GM21619 (cell line): ENCODE data around the gene HOXA3.

Experiments used
- ATAC-seq: cut with Tn5 transposase; IDR thresholded peaks from one replicate; pipeline ENCODE4 v1.9.1; 2021; ENCODE audit not compliant: unreplicated experiment

The HOXA3 gene

GRCh38 chr7:27106181-27106900, 46.0 kb downstream of the HOXA3 start:
- ATAC-seq = no peak

- no peak for ATAC-seq
Measured at GRCh38 chr7:27105301-27106031, 46.9 kb downstream of the HOXA3 start.

DNA sequence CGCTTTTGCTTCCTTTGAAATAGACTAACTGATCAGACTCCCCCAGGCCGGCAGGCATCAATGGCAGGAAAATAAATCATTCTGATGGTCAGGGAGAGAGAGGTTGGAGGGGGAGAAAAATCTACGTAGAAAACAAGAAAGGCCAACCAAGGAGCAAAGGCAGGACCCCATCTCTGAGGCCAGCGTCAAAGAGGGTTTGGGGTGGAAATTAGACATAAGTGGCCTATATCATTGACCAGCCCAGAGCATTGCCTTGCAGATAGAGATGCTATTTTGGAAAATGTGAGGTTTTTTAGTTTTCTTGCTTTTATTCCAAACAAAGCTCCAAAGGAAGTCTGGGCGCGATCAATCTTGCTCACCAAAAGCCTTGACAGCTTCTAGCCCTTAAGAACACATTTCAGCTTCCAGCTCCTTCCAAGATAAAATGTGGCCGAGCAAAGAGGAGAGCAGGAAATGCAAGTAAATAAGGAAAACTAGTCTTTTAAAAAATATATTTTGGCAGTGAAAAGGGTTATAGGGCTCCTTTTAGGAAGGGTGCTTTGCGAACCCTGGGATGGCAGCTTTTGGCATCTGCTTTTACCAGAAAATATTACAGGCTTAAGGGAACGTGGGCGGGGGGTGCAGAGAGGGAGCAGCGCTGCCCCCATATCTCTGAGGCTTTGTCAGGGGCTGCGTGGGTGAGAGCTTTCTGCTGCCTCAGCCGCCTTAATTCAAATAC, 47.9 kb downstream of the HOXA3 start:
- no peak for ATAC-seq

- ATAC-seq = no peak
Measured at GRCh38 chr7:27103489-27104226, 48.7 kb downstream of the HOXA3 start.

DNA sequence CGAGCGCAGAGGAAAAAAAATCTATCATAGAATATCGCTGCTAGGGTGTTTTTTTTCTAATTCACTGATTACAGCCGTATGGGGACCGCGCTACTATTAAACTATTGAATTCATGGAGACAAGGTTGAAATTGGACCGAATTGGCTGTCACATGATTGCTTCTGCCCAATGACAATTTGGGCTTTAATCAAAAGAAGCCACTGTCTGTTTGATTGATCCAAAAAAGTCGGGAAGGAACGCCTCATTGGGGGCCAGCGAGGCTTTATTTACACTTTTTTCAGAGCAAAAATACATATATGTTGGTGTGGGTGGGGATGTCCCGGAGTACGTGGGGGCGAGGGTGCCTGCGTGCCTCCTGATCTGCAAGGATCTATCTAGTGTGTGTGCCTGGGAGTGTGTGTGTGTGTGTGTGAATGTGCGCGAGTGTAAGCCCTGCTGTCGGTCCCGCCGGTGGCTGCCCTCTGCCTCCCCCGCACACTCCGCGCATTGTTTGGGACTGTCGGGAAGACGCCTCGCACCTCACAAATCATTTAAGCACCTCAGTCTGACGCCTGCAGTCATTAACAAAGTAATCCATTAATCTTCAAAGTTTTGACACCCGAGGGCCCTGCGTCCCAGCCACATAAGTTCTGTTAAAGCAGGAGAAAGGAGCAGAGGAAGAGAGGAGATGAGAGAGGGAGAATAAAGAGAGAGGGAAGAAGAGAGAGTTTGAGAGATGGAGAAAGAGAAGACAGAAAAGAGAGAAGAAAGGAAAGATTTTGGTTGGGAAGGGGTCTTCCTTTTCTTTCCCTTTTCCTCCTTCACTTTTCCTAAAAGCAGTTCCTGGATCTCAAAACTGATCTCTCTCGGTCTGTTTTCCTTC, 49.6 kb downstream of the HOXA3 start, which contains the start of gene HOXA2:
Gene HOXA2 (minus strand): TSS at position 103 of the 862 bp plus-strand sequence. CDS start 183 bp downstream, outside the sequence.
- ATAC-seq = no peak

- ATAC-seq = no peak
Measured at GRCh38 chr7:27101957-27102580, 50.3 kb downstream of the HOXA3 start.

GRCh38 chr7:27101171-27101956, 51.0 kb downstream of the HOXA3 start:
- ATAC-seq = no peak

DNA sequence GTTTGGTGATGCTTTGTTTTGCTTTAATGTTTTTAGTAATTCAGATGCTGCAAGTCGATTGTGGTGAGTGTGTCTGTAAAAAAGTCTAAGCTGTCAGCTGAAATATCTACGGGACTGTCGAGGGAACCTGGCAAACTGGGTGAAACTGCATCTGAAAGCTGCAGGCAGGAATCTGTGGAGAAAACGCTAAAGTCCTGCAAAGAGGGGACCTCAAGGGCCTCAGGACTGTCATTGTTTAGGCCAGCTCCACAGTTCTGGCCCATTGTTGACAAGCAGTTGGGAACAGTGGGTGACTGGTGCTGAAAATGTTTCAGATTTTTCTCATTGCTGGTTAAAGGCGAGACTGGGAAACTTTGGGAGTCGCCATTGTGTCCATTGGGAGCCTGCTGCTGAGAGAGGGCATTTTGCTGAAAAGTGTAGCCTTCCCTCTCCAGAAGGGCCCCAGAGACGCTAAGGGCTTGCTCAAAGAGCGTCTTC, 51.7 kb downstream of the HOXA3 start:
- no peak for ATAC-seq

- no peak for ATAC-seq
Measured at GRCh38 chr7:27099453-27100370, 52.7 kb downstream of the HOXA3 start.

- ATAC-seq = no peak
Measured at GRCh38 chr7:27098578-27099451, 53.6 kb downstream of the HOXA3 start.

DNA sequence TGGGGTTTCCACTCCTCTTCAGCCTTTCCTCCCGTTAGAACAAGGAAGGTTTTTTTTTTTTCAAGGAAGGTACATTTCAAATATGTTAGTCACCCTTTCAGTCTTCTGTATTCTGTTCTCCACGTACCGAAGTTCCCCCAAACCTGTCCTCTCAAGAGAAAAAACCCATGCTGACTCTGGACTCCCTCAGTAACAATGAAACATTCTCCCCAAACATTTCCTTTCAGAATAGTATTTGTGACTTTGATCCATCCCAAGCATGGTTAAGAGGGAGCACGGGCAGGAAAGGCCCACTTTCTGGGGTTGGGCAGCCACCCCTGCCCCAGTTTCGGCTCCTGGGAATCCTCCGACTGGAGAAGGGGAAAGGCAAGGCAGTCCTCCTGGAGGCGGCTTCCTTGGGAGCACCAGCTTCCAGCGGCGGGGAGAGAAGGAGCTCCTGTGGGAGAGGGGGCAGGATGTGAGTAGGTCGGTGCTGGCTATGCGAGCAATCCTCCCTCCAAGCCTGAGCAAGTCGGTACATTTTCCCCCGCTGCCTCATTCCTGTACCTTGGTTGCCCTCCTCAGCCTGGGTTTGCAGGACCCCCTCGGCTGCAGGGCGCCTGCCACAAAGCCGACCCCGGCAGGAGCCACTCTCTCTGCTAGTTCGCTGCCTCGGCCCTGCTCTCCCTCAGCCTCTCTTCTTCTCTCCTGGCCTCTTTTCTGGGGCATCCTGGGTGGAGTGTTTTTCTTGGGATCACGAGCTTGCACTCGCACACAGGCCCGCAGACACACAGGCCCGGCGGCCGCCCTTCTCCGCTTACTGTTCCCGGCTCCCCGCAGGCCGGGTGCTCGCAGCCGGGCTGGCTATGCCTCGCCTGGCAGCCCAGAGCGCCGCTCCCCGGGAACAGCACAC, 54.5 kb downstream of the HOXA3 start:
- ATAC-seq = no peak

DNA sequence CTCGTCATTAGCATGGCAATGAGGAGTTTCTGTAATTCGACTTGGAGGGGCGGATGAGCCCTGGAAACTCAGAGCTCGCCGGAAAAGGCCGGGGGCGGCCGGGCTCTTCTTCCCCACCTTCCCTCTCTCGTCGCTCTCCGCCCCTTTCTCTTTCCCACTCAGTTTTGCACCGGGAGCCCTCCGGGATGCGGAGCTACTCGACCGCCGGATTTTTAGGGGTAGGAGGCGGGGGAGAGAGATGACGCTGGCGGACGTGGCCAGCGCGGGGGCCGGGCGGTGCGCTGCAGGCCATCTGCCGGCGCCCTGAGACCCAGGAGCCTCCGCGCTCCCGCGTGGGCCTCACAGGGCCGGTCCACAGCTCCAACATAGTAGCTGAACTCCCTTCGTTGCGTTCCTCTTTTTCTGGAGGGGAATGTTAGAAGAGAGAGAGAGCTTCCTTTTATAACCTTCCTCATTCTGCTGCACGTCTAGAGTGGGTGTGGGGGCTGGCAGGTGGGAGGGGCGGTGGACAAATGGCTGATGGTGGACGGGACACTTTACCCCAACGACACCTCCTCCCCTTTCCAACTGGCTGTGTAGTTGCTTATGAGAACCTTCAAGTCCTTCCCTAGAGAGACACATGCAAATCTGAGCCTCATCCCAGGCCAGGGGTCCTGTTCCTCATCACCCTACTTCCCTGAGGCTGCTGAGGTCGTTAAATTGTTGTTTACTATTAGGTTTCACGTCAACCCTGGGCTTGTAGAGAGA, 55.4 kb downstream of the HOXA3 start:
- ATAC-seq = no peak

- peak; percentile 91 for ATAC-seq
Measured at GRCh38 chr7:27095897-27096767, 56.3 kb downstream of the HOXA3 start, which contains the start of gene HOXA1. HOXA1 (minus strand) TSS chr7:27096000; CDS start chr7:27095912, 88 bp downstream.
